22Rv1 (cell line): Measurements from ENCODE around the gene TEKTIP1.

Experiments used
- H3K27ac ChIP-seq: fragments of 450-650 bp; 2 replicates; pipeline ENCODE4 v1.5.1; 2017
- ZFX ChIP-seq: fragments of 450-650 bp; IDR thresholded peaks from 2 replicates; pipeline ENCODE4 v1.6.1; 2017; ENCODE audit warnings: antibody characterized with exemption, borderline replicate concordance
- TF ChIP-seq, protein P1 (sequence below): fragments of 450-650 bp; IDR thresholded peaks from 2 replicates; pipeline ENCODE4 v1.5.1; 2017; ENCODE audit warnings: mild to moderate bottlenecking

Gene TEKTIP1

DNA sequence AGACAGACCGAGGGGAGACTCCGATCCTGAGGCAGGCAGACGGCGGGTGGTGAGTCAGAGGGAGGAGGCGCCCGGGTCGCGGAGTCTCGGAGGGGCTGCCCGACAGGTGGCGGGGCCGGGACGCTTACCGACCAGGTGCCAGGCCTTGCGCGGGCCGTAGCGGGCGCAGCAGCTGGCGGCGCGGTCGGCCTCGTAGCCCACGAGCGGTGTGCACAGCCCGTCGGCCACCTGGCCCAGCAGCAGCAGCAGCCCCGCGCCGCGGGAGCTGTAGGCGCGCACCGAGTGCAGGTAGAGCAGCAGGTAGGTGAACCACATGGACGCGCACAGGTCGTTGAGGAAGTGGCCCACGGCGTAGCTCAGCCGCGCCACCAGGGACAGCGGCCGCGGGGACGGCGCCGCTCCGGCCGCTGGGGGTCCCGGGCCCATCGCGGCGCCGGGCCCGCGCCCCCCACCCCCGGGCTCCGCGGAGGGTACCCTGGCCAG, 18.0 kb downstream of the TEKTIP1 start:
- no peak for TF ChIP-seq ZFX
- TF ChIP-seq, protein P1, sequence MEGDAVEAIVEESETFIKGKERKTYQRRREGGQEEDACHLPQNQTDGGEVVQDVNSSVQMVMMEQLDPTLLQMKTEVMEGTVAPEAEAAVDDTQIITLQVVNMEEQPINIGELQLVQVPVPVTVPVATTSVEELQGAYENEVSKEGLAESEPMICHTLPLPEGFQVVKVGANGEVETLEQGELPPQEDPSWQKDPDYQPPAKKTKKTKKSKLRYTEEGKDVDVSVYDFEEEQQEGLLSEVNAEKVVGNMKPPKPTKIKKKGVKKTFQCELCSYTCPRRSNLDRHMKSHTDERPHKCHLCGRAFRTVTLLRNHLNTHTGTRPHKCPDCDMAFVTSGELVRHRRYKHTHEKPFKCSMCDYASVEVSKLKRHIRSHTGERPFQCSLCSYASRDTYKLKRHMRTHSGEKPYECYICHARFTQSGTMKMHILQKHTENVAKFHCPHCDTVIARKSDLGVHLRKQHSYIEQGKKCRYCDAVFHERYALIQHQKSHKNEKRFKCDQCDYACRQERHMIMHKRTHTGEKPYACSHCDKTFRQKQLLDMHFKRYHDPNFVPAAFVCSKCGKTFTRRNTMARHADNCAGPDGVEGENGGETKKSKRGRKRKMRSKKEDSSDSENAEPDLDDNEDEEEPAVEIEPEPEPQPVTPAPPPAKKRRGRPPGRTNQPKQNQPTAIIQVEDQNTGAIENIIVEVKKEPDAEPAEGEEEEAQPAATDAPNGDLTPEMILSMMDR: peak; percentile 31
- H3K27ac ChIP-seq: peak overlapping the region; percentile 71

DNA sequence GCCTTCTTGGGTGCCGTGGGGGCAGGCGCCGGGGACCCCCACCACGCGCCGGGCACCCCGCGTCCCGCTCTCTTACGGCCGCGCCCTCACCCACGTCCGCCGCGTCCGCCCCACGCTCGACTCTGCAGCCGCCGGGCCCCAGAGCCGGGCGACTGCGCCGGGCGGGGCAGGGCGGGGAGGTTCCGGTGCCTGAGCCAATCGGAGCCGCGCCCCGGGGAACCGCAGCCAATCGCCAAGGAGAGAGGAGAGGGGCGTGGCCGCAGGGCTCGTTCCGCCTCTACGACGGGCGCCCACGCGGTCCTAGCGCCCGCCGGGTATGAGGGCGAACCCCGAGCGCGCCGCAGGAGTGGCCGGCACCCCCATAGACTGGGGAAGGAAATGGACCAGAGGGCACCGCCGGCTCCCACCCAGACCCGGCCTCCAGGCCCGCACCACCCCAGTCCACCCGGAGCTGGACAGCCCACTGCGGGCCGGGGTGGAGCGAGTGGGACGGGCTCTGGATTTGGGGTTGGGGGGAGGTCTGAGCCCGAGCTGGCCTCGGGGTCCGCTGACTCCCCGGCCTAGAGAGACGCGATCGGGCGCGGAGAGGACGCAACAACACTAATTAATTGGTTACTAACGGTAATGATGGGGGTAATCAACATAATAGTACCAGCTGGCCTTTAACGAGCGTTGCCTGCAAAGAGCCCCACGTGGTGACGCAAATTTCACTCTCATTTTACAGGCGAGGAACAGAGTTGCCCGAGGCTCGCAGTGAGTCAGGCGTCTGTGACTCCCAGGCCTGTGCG, 18.7 kb downstream of the TEKTIP1 start, which contains the start of gene MFSD12:
TSS of gene MFSD12 (minus strand) at position 126 of the 788 bp plus-strand sequence. CDS start 183 bp downstream, outside the sequence.
- TF ChIP-seq, protein P1: 0 out of 2 replicates have a peak, but pooled peaks have one; percentile 3
- no peak for TF ChIP-seq ZFX
- H3K27ac ChIP-seq: peak within 1 kb of the TSS; percentile 71

DNA sequence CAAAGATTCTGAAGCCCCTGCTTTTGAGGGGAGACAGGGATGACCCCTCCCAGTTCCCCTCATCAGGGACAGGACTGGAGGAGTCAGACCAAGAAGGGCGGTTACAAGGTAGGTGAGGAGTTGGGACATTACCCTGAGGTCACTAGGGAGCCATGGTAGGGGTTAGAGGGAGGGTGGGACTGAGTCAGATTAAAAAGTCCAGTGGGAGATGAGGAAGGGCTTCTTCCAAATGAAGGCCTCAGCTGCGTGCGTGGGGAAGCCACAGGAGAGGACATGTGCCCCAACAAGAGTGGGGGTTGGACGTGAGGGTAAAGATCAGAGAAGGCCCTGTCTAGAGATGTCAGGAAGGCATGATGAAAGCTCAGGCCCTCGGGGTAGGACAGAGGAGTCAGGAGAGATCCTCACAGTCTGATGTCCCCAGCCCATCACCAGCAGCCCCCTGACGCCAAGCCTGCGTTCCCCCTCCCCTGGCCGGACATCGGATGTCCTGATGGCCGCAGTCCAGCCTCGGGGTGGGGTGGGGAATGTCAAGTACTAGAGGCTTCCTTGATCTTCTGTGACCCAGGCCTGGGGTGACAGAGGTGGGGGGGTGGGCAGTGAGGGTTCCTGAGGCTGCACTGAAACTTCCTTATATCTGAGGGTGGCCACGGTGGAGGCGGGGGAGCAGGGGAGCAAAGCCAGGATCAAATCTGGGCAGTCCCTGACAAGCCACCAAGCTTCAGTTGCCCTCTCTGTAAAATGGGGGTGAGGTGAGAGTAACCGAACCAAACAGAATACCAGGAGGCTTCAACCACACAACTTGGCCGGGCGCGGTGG, 24.9 kb downstream of the TEKTIP1 start:
- TF ChIP-seq, protein P1: no peak
- TF ChIP-seq ZFX: no peak
- H3K27ac ChIP-seq: no peak overlapping the region

DNA sequence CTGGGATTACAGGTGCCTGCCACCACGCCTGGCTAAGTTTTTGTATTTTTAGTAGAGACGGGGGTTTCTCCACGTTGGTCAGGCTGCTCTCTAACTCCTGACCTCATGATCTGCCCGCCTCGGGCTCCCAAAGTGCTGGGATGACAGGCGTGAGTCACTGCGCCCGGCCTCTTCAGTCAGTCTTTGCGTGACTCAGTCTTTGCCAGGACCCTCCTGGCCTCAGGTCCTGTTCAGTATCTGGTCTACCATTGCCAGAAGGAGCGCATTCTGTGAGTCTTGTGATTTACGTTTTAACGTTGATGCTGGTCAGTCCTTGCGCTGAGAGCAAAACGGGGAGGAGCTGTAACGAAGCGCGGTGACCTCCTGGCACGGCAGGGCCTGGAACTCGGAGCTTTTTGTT, 26.2 kb downstream of the TEKTIP1 start:
- H3K27ac ChIP-seq: no peak overlapping the region
- TF ChIP-seq, protein P1: no peak
- no peak for TF ChIP-seq ZFX

DNA sequence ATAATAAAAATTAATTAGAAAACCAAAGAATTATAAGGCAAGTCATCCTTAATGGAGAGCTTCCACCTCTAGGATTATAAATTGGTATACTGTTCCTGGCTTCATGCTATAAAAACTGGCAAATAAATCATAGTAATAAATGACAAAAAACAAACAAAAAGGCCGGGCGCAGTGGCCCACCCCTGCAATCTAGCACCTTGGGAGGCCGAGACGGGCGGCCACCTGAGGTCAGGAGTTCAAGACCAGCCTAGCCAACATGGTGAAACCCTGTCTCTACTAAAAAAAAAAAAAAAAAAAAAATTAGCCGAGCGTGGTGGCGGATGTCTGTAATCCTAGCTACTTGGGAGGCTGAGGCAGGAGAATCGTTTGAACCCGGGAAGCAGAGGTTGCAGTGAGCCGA, 31.1 kb downstream of the TEKTIP1 start:
- H3K27ac ChIP-seq: peak overlapping the region; percentile 98

DNA sequence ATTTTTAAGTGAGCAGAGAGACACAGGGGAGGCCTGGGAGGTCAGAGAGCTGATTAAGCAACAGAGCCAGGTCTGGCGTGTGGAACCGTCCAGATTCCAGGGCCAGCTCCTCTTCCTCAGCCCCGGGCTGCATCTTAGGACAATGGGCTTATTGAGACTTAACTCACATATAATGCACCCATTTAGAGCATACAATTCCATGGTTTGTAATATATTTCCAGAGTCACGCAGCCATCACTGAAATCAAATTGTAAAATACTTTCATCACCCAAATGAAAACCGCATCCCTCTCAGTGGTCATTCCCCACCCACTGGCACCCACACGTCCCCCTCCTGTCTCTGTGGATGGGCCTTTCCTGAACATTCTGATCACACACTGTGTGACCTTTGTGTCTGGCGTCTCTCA, 31.6 kb downstream of the TEKTIP1 start:
- TF ChIP-seq ZFX: no peak
- TF ChIP-seq, protein P1: no peak
- peak overlapping the region; percentile 98 for H3K27ac ChIP-seq

DNA sequence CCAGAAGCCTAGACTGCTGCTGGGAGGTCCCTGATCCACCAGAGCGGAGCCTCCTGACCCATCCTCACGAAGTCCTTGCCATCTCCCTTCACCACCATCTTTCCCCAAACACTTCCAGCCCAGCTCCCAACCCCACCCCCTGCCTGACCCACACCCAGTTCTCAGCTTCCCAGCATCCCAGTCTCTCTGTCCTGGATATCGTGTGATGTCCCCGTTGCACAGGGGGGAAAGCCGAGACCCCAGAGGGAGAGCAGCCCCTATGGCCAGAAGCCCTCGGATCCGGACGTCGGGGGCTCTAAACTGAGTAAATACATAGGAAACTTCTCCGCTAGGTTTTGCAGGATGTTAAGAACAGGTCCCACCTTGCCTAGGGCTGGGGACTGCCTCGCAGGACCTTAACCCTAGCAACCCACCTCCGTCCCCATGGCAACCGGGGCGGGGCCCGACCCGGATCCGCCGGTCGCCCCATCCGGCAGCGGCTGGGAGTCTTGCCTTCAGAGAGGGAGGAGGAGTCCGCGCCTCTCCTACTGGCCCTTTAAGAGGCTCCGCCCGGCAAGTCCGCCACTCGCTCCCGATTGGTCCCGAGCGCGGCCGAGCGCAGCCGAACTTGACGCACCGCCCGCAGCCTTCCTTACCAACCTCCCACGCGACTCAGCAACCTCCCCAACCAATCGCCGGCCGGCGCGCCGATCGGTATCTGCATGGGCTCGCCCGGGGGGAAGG, 33.3 kb downstream of the TEKTIP1 start:
- peak overlapping the region; percentile 98 for H3K27ac ChIP-seq
- TF ChIP-seq, protein P1: no peak
- TF ChIP-seq ZFX: no peak
